HepG2 (cell line): ENCODE measurements around the gene GCM1. TPM values are rescaled to one million over a fixed set of nuclear protein-coding genes. Genes with fewer than 3 reads are reported as not detected.

Experiments used
- CBX1 ChIP-seq: IDR thresholded peaks from one replicate; pipeline ENCODE4 v1.6.1; 2016; ENCODE audit warnings: antibody characterized with exemption, low read depth
- CREBL2 ChIP-seq: sonication (generic); formaldehyde crosslinking; IDR thresholded peaks from 2 replicates; pipeline ENCODE4 v1.8.1; 2023; ENCODE audit warnings: missing genetic modification reagents, mild to moderate bottlenecking, borderline replicate concordance
- GATAD1 ChIP-seq: IDR thresholded peaks from 2 replicates; pipeline ENCODE4 v1.6.1; 2016; ENCODE audit warnings: missing genetic modification reagents, missing compliant biosample characterization
- HNRNPUL1 ChIP-seq: fragments of 200-400 bp; formaldehyde crosslinking; IDR thresholded peaks from 2 replicates; pipeline ENCODE4 v1.6.1; 2017; ENCODE audit warnings: low read depth, mild to moderate bottlenecking, low read length, moderate library complexity
- ONECUT2 ChIP-seq: sonication (generic); formaldehyde crosslinking; IDR thresholded peaks from 2 replicates; pipeline ENCODE4 v1.4.0; 2020; ENCODE audit warnings: missing genetic modification reagents
- RARG ChIP-seq: sonication (generic); formaldehyde crosslinking; IDR thresholded peaks from 2 replicates; pipeline ENCODE4 v1.4.0; 2020; ENCODE audit warnings: low read depth, mild to moderate bottlenecking, missing genetic modification reagents
- RBM22 ChIP-seq: fragments of 200-400 bp; formaldehyde crosslinking; optimal IDR thresholded peaks from 2 replicates; pipeline ENCODE3; 2017; ENCODE audit warnings: mild to moderate bottlenecking, low read length, moderate library complexity
- SKIL ChIP-seq: sonication (generic); formaldehyde crosslinking; IDR thresholded peaks from 2 replicates; pipeline ENCODE4 v1.8.0; 2022; ENCODE audit warnings: missing genetic modification reagents, mild to moderate bottlenecking, moderate library complexity, borderline replicate concordance
- SOX5 ChIP-seq: IDR thresholded peaks from 2 replicates; pipeline ENCODE4 v1.6.1; 2016; ENCODE audit warnings: borderline replicate concordance
- SRY ChIP-seq: sonication (generic); formaldehyde crosslinking; IDR thresholded peaks from 2 replicates; pipeline ENCODE4 v1.8.0; 2022; ENCODE audit warnings: mild to moderate bottlenecking, missing genetic modification reagents
- ZBTB10 ChIP-seq: sonication (generic); formaldehyde crosslinking; IDR thresholded peaks from 2 replicates; pipeline ENCODE4 v1.4.0; 2020; ENCODE audit warnings: missing genetic modification reagents, borderline replicate concordance
- ZBTB34 ChIP-seq: sonication (generic); formaldehyde crosslinking; IDR thresholded peaks from 2 replicates; pipeline ENCODE4 v1.8.0; 2022; ENCODE audit warnings: mild to moderate bottlenecking, missing genetic modification reagents
- ZBTB7B ChIP-seq: sonication (generic); formaldehyde crosslinking; IDR thresholded peaks from 2 replicates; pipeline ENCODE4 v1.4.0; 2020; ENCODE audit warnings: missing genetic modification reagents
- ZEB1 ChIP-seq: IDR thresholded peaks from 2 replicates; pipeline ENCODE4 v1.6.1; 2012; ENCODE audit warnings: mild to moderate bottlenecking, low read depth, inconsistent platforms; ENCODE audit not compliant: insufficient replicate concordance
- ZNF530 ChIP-seq: sonication (generic); formaldehyde crosslinking; IDR thresholded peaks from 2 replicates; pipeline ENCODE4 v1.5.0; 2020; ENCODE audit warnings: low read depth, mild to moderate bottlenecking, missing genetic modification reagents
- ZNF660 ChIP-seq: sonication (generic); formaldehyde crosslinking; IDR thresholded peaks from 2 replicates; pipeline ENCODE4 v1.5.1; 2020; ENCODE audit warnings: mild to moderate bottlenecking, low read depth, missing genetic modification reagents, borderline replicate concordance
- ZNF704 ChIP-seq: sonication (generic); formaldehyde crosslinking; IDR thresholded peaks from 2 replicates; pipeline ENCODE4 v1.8.1; 2023; ENCODE audit warnings: mild to moderate bottlenecking, inconsistent platforms, moderate library complexity, missing genetic modification reagents, borderline replicate concordance
- polyA plus RNA-seq, 8 experiments: library from polyadenylated mRNA; depleted of rRNA in 3 of 8; stranded (reverse) in 7 of 8; unstranded in 1 of 8; fragments of >200 nt; fragmentation: Illumina TruSeq in 4 of 8; extraction: Trizol in 4 of 8; gene quantifications; 2 replicates each; pipeline versions ENCODE4 v1.2.1 to v1.2.3, GENCODE V29; 2011 to 2016; ENCODE audit warnings: low read depth in 4 of 8, missing spikeins in 1 of 8, mixed read lengths in 1 of 8; ENCODE audit not compliant: insufficient read depth in 1 of 8
- total RNA-seq, 5 experiments: library from RNA; depleted of rRNA; stranded (reverse); fragments of >200 nt; fragmentation: Illumina TruSeq; extraction: Trizol; gene quantifications; 2 replicates each; pipeline ENCODE4 v1.2.3, GENCODE V29; 2016; ENCODE audit warnings: low read depth in 1 of 5
- TF ChIP-seq, protein P1 (sequence below): sonication (generic); formaldehyde crosslinking; conservative IDR thresholded peaks from 2 replicates; pipeline ENCODE4 v1.8.0; 2022; ENCODE audit warnings: missing genetic modification reagents
- TF ChIP-seq, protein P2 (sequence below): IDR thresholded peaks from 2 replicates; pipeline ENCODE4 v1.6.1; 2016; ENCODE audit warnings: missing genetic modification reagents, missing compliant biosample characterization

The GCM1 gene
- total and polyA plus RNA-seq, 2 of the 13 experiments (the other 11 are each of a cell fraction or from before 2014, with no cell fraction given), result 0.04 to 0.13 TPM

DNA sequence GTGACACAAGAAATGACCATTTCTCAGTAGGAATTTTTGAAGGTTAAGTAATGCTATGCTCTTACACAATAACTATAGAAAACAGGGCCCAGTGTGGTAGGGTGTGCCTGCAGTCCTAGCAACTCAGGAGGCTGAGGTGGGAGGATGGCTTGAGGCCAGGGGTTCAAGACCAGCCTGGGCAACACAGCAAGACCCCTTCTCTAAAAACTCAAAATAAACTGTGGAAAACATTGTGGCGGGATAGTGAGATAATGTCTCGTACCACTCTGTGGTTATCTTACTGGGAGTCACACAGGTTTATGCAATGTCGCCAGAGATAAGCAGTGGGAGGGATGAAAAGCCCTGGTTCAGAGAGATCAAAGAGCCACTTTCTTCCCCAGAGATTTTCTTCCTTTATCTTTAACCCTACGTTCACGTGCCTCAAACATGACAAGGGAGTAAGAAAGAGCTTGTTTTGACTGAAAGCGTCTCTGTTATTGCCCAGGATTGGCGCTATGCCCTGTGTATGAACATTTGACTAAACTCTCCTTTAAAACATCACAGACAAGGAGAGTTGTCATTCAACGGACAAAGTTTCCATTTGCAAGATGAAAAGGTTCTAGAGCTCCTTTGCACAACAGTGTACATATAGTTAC is 13.9 kb downstream of the GCM1 start (continued):
- peak; percentile 95 for TF ChIP-seq SKIL (CRISPR knock-in tag)
- no peak for TF ChIP-seq CBX1
- TF ChIP-seq ZNF660 (CRISPR knock-in tag), result no peak
- TF ChIP-seq ZBTB10 (CRISPR knock-in tag), result 0 out of 2 replicates have a peak, but pooled peaks have one; percentile 25
- no peak for TF ChIP-seq HNRNPUL1
- TF ChIP-seq, protein P1, sequence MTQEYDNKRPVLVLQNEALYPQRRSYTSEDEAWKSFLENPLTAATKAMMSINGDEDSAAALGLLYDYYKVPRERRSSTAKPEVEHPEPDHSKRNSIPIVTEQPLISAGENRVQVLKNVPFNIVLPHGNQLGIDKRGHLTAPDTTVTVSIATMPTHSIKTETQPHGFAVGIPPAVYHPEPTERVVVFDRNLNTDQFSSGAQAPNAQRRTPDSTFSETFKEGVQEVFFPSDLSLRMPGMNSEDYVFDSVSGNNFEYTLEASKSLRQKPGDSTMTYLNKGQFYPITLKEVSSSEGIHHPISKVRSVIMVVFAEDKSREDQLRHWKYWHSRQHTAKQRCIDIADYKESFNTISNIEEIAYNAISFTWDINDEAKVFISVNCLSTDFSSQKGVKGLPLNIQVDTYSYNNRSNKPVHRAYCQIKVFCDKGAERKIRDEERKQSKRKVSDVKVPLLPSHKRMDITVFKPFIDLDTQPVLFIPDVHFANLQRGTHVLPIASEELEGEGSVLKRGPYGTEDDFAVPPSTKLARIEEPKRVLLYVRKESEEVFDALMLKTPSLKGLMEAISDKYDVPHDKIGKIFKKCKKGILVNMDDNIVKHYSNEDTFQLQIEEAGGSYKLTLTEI (CRISPR knock-in tag), result no peak
- 0 out of 2 replicates have a peak, but pooled peaks have one; percentile 56 for TF ChIP-seq ZBTB34
- no peak for TF ChIP-seq SRY
- TF ChIP-seq ONECUT2 (CRISPR knock-in tag), result no peak
- TF ChIP-seq, protein P2, sequence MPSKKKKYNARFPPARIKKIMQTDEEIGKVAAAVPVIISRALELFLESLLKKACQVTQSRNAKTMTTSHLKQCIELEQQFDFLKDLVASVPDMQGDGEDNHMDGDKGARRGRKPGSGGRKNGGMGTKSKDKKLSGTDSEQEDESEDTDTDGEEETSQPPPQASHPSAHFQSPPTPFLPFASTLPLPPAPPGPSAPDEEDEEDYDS (CRISPR knock-in tag), result peak; percentile 58; the same call in 1 of the 2 replicates
- TF ChIP-seq SOX5 (CRISPR knock-in tag), result peak; percentile 99
- no peak for TF ChIP-seq RBM22
- peak; percentile 91; the same call in 1 of the 2 replicates for TF ChIP-seq ZBTB7B (CRISPR knock-in tag)
- TF ChIP-seq ZEB1, result peak; percentile 72
- no peak; the same call in 1 of the 2 replicates for TF ChIP-seq GATAD1
- no peak for TF ChIP-seq ZNF530 (CRISPR knock-in tag)
- peak; percentile 33; the same call in 1 of the 2 replicates for TF ChIP-seq ZNF704 (CRISPR knock-in tag)
- no peak for TF ChIP-seq CREBL2 (CRISPR knock-in tag)
- no peak for TF ChIP-seq RARG (CRISPR knock-in tag)
